AG20443 (cell line): Measurements from ENCODE around the gene CYTH3.
"Not testable (repeated sequence)": the region's sequence is repeated elsewhere in the genome, so short reads cannot be mapped to it uniquely, and the experiment has no call there.

Experiments used
- DNase-seq: peaks from one replicate; pipeline ENCODE4 v3.0.0; 2012; ENCODE audit warnings: low spot score, mixed read lengths

The CYTH3 gene

DNA sequence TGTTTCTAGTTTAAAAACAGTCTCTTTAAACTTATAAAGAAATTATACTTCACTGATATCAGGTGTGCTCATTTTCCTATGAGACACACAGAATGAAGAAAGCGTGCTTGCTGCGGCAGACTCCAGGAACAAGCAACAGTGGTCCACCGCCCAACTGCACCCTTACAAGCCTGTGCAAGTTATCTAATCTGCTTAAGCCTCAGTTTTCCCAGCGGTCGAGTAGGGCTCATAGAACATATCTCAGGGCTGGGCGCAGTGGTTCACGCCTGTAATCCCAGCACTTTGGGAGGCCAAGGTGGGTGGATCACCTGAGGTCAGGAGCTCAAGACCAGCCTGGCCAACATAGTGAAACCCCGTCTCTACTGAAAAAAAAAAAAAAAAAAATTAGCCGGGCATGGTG, 43.1 kb downstream of the CYTH3 start:
- not testable (repeated sequence) for DNase-seq

DNA sequence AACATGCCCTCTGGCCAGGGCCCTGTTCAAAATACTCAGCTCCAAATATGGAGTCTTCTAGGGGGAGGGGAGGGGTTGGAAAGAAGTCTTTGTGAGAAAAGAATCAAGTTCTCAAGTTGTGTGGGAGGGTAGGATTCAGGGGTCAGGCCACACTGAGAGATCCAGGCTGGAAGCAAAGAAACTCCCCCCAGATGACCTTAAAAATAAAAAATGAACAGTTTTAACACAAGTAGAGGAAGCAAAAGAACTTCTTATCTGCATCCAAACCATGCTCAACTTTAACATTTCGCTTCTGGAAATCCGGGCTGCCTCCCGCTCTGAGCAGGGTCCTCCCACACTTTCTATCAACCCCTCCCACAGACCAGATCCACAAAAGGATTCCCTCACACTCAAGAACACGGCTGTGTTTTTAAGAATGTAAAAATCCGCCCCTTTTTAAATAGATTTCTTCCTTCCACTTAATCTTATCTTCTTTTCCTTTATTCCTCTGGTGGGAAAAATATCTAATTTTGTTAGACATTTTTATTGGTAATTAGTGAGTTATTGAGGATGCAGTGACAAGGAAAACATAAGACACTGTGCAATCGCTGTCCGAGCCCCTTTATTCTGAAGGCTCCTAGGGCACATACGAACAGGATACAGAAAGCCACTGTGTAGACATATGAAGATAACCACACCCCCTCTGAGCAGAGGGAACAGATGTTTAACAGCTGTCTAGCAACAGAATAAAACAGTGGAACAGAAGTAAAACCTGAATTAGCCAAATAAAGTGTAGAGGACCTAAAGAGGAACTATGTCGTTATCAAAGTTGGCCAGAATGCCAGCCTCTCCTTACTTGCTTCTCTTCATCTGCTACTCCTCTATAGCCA, 43.8 kb downstream of the CYTH3 start:
- peak; percentile 57 for DNase-seq

DNA sequence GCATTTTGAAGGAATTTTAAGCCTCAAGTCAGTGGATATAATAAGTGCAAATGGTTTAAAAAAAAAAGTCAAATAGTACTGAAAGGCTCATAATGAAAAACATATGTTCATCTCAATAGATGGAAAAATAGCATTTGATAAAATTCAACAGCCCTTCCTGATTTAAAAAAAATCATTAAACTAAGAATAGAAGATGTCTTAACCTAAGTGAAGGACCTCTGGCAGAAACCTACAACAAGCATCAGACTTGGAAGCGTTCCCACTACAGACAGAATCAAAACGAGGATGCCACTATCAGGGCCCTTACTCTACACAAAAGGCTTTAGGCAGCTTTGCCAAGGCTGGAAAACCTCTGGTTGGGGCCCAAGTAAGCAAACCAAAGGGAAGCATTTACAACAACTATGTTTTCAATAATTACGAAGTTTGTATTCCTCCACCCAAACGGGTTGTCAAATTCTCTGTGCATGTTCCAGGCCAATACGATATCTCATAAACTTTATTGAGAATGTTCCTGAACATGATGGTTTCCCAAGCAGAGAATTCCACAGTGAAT, 45.1 kb downstream of the CYTH3 start:
- DNase-seq: no peak

DNA sequence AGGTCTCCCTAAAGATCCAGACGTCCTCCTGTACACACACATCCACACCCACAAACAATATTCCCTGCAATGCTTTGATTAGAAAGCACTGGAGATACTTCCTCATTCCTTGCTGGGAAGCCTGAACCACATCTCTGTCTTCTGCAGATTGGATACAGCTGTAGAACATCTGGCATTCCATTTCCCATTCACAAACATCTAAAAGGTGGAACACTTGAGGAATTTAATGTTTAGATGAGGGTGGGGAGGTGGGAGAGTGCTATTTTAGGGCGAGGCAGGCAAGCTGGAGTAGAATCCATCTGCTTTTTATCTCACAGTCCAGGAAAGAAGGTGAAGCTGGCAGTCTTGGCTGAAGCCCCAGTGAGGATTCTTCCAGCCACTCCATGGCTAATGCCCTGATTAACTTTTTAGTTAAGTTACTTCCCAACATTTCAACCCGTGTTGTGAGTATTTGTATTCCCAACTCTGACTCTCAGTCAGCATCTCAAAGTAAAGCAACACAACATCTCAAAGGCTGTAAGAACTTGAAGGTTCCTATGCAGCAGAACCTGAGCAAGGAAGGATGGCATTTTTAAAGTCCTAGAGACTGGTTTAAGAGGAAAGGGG, 46.1 kb downstream of the CYTH3 start:
- DNase-seq: peak; percentile 66

DNA sequence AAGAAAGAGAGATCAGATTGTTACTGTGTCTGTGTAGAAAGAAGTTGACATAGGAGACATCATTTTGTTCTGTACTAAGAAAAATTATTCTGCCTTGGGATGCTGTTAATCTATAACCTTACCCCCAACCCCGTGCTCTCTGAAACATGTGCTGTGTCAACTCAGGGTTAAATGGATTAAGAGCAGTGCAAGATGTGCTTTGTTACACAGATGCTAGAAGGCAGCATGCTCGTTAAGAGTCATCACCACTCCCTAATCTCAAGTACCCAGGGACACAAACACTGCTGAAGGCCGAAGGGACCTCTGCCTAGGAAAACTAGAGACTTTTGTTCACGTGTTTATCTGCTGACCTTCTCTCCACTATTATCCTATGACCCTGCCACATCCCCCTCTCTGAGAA, 49.0 kb downstream of the CYTH3 start:
- not testable (repeated sequence) for DNase-seq

DNA sequence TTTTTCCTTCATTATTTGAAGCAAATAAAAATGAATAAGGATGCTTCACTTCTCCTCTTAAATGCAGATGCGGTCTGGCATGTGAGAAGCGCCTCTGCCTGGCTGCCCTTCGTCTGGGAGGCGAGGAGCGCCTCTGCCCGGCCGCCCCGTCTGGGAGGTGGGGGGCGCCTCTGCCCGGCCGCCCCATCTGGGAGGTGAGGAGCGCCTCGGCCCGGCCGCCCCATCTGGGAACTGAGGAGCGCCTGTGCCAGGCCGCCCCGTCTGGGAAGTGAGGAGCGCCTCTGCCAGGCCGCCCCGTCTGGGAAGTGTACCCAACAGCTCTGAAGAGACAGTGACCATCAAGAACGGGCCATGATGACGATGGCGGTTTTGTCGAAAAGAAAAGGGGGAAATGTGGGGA, 49.4 kb downstream of the CYTH3 start:
- DNase-seq: not testable (repeated sequence)

DNA sequence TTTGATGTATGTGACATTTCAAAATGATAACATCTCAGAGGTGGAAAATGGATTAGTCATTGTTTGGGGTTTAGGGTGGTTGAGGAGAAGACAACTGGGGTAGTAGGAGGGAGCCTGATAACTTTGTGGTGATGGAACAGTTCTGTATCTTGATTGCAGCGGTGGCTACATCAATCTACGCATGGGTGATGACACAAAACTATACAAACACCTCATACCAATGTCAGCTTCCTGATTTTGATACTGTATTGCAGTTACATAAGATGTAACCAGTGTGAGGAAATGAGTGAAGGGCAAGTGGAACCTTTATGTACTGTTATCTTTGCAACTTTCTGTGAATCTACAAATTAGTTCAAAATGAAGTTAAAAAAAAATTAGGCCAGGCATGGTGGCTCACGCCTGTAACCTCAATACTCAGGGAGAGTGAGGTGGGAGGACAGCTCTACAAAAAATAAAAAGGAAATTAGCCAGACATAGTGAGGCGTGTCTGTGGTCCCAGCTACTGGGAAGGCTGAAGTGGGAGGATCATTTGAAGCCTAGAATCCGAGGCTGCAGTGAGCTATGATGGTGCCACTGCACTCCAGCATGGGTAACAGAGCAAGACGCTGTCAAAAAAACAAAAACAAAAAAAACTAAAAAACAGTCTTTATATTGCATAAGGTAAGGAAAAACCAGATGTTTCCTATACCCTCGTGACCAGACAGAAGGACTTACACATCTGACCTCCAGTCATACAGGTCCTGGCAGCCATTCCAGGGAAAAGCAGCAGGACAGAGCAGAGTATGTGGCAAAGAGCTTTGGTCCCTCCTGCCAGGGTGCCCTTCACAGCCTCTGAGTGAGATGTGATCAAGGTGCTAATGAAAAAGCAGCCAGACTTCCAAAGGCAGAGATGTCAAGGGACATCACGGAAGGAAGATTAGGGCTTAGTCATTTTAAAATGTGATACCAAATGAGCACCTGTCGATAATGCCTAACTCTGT, 50.8 kb downstream of the CYTH3 start:
- no peak for DNase-seq

DNA sequence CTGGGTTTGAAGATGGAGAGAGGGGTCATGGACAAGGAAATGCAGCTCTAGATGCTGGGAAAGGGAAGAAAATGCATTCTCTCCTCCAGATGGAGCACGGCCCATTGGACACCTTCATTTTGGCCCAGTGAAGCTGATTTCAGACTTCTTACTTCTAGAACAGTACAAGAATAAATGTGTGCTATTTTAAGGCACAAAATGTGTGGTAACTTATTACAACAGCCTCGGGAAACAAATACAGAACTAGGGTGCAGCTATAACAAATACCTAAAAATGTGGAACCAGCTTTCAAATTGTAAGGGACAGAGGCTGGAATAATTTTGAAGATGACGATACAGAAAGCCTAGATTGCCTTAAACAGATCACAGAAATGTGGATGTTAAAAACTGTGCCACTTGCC, 54.1 kb downstream of the CYTH3 start:
- no peak for DNase-seq

DNA sequence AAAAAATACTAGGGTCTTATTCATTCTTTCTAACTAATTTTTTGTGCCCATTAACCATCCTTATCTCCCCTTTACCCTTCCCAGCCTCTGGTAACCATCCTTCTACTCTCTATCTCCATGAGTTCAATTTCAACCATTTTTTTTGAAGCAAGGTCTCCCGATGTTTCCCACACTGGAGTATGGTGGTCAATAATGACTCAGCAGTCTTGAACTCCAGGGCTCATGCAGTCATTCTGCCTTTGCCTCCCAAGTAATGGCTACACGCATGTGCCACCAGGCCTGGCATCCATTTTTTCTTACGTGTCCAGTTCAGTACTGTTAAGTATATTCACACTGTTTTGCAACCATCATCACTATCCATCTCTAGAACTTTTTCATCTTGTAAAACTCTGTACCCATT, 60.4 kb downstream of the CYTH3 start:
- no peak for DNase-seq

DNA sequence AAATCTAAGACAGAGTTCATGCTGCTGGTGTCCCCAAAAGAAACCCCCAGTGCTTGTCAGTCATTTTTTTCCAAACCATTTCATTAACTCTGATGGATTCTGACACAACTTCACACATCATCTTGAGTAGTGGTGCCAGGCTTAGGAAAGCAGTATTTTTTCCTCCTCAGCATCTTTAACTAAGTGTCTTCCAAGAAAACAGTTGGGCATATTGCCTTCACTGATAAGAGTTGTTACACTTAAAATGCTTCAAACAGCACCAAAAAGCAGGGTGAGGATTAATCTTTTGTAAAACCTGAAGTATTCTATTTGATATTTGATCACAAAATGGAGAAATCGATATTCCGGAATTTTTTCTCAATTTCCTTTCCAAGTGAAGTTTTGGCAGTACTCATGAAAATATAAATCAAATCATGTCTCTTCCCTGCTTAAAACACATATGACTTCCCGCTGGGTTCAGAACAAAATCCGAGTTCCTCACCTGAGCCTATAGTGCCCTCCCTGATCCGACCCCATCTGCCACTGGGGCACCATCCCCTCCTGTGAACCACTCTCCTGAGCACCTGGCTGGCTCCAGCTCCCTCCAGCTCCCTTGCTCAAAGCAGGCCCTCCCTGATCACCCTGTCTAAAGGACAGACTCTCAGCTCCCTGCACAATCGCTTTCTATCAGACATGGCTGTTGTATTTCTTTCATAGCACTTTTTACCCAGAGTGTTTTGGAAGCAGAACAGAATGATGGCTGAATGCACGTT, 61.6 kb downstream of the CYTH3 start:
- DNase-seq: no peak

DNA sequence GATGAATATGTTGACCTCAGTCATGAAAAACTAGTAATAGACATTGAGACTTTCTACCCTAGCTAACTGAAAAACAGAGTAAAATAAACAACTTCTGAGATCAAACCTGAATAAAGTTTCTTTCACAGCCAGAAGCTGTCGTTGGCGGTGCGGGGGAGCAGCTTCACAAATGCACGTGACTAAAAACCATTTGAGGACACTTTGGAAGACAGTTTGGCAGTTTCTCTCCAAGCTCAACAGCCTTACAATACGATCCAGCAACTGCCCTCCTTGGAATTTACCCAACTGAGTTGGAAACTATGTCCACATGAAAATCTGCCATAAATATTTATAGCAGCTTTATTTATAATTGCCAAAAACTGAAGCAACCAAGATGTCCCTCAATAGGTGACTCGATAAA, 63.1 kb downstream of the CYTH3 start:
- no peak for DNase-seq

DNA sequence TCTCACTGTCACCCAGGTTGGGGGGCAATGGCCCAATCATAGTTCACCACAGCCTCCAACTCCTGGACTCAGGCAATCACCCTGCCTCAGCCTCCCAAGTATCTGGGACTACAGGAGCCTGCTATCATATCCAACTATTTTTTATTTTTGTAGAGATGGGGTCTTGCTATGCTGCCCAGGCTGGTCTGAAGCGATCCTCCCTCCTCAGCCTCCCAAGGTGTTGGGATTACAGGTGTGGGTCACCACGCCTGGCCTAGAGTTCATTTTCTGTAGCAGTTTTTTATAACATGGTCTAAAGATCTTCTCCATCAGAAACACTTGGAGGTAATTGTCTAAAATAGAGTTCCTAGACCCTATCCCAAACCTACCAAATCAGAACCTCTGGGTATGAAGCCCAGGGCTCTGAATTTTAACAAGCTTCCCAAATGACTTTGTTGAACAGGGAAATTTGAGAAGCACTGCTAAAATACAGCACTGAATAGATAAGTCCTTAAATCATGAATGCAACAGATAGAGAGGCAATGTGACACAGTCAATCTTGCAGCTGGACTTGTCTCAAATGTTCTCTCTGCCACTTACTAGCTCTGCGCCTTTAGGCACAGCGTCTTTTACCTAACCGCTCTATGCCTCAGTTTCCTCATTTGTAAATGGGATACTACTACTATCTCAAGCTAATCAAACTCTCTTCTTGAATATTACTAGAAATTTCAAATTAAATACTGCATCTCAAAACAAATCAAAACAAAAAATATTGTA, 63.7 kb downstream of the CYTH3 start:
- DNase-seq: no peak

DNA sequence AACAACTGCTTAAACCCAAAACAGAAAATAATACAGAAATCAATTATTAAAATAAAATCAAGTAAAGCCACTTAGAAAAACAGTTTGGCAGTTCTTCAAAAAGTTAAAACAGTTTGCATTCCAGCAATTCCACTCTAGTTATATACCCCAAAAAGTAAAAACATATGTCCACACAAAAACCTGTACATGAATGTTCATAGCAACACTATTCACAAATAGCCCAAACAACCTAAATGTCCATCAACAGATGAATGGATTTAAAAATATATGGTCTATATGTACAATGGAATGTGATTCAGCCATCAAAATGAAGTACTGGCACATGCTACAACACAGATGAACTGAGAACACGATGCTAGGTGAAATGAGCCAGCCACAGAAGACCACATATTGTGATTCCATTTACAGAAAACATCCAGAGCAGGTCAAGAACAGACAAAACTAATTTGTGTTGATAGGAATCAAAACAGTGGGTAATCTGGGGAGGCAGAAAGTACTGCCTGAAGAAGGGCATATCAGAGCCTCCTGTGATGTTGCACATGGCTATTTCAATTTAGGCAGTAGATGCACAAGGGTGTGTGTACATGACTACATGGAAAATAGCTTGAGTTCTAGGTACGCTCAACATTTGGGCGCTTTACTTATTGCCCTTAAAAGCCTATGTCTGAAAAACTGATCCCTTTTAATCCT, 66.3 kb downstream of the CYTH3 start:
- no peak for DNase-seq

DNA sequence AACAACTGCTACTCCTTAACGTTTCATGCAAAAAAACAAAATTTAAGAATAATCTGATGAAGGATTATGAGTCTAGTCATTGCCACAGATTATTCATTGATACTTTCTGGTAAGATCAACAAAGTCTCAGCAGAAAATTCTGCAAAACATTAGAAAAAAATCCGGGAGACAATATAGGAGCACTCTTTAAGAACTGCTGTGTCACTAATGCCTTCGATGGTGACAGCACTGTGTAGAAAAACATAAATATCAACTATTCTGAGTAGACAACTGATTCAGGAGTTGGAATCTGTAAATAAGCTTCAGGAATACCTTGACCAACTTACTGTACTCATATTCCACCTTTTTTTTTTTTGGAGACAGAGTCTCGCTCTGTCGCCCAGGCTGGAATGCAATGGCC, 69.0 kb downstream of the CYTH3 start:
- no peak for DNase-seq

DNA sequence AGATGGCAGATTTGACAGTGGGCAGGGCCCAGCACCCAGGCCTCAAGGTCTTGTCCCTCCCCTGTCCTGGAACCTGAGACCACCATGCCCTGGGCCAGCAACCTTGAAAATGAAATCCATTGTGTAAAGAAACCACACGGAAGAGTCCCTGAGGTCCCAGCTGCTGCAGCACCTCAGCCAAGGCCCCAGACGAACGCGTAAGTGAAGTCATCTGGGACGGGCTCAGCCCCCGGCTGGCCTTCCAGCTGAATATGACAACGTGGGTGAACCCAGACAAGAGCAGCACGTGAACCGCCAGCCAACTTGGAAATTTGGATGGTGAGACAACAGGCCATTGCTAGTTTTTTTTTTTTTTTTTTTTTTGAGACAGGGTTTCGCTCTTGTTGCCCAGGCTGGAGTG, 70.3 kb downstream of the CYTH3 start:
- DNase-seq: no peak

DNA sequence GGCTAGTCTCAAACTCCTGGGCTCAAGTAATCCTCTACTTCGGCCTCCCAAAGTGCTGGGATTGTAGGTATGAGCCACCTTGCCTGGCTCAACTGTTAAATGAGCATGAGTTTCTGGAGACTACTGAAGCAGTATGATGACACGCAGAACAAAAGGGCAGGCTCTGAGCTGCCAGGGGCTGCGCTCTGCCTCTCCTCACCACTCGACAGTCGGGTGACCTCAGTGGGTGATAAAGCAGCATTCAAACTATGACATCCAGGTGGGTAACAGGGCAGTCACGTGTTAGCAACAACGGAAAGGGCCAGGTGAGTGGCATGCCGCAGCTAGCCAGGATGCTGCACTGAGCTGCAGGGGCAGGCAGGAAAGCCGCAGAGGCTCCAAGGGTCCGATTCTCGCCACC, 71.5 kb downstream of the CYTH3 start:
- DNase-seq: no peak

DNA sequence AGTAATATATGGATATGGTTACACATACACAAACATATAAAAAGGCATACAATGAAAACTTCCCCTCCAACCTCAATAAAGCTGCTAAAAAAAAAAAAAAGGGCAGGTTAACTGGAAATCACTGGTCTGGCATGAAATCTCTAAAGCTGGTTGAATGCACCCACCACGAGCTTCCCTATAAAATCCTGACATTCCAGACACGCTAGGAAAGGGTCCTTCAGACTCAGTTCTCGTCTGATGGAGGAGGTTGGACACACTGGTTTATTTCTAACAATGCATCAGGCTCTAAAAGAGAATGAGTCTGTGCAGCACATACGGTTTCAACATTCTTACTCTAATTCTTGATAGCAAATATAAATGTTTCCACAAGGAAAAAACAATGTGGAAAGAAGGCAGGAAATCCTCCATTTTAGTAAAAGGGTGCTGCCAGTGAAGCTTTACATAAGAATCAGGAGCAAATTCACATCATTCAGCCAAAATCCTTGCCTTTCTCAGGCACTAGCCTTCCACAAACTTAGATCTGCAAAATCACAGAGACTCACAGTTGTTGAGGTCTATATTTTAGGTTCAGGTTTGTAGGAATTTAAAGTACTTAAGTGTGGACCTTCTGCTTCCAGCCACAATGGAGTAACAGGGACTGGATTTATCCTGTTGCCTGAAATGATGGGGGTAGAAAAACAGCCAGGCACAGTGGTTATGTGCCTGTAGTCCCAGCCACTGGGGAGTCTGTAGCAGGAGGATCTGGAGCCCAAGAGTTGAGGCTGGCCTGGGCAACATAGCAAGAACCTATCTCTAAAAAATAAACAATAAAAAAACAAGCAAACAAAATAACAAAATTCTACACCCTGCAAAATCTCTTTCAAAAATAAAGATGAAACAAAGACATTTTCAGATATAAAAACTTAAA, 73.5 kb downstream of the CYTH3 start:
- DNase-seq: no peak

DNA sequence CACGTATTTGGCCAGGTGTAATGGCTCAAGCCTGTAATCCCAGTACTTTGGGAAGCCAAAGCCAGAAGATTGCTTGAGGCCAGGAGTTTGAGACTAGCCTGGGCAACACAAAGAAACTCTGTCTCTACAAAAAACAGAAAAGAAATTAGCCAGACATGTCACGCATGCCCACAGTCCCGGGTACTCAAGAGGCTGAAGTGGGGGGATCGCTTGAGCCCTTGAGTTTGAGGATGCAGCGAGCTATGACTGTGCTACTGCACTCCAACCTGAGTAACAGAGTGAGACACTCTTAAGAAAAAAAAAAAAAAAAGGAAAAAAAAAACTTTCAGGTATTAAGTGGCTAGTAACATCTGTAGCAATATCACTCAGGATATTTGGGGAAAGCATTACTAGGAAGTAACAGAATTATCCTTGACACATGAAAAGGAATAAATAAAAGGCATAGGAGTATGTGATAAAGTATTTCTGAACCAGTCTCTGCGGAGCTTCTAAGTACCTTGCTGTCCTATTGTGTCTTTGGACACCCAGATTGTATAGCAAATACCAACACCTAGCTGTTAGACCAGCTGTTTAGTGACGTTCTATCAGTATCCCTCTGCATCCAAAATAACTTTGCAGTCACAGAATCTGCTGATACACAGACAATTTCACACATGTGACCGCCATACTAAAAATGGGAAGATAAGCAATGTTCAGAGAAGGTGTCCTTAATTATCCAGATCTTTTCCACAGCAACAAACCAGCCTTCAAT, 74.4 kb downstream of the CYTH3 start:
- no peak for DNase-seq
